GM12878 (cell line): ENCODE measurements around the gene SLC35C1. TPM values are rescaled to one million over a fixed set of nuclear protein-coding genes. Genes with fewer than 3 reads are reported as not detected.

Experiments
- ATAC-seq: fragments of 200-7000 bp; cut with Tn5 transposase; 3 replicates; pipeline ENCODE4 v1.9.1; 2020; ENCODE audit warnings: mild to moderate bottlenecking, moderate library complexity
- Bru-seq: library from RNA; stranded (reverse); fragments of 400-500 nt; gene quantifications from one replicate; lab custom pipeline; 2021; lab: Mats Ljungman, UMichigan
- BruChase-seq, 2 experiments: library from RNA; stranded (reverse); fragments of 400-500 nt; gene quantifications; one replicate each; lab custom pipeline; 2021; lab: Mats Ljungman, UMichigan
- BruUV-seq: library from RNA; stranded (reverse); fragments of 400-500 nt; replicated peaks from 2 replicates; lab custom pipeline; 2021; lab: Mats Ljungman, UMichigan
- CTCF ChIA-PET: fragments of 300-600 bp; sonication (Branson Sonifier 250); formaldehyde crosslinking; extraction: SDS; loops from one replicate; lab custom pipeline; 2021; ENCODE audit warnings: inconsistent platforms; lab: Yijun Ruan, JAX
- POLR2A ChIA-PET: fragments of 350-600 bp; formaldehyde crosslinking; extraction: SDS; loops from one replicate; lab custom pipeline; 2021; ENCODE audit warnings: inconsistent platforms; lab: Charles Lee
- RAD21 ChIA-PET: fragments of 300-600 bp; sonication (Branson Sonifier 250); formaldehyde crosslinking; loops from one replicate; lab custom pipeline; 2023; ENCODE audit warnings: antibody characterized with exemption; ENCODE audit not compliant: unreplicated experiment; lab: Charles Lee
- SMC1A ChIA-PET: fragments of 300-600 bp; sonication (Branson Sonifier 250); formaldehyde crosslinking; loops from one replicate; lab custom pipeline; 2023; ENCODE audit not compliant: unreplicated experiment, uncharacterized antibody; lab: Charles Lee
- DNase-seq: peaks from one replicate; pipeline ENCODE4 v3.0.0-alpha.2; 2011; ENCODE audit warnings: low read depth, low spot score
- FAIRE-seq: peaks from 3 replicates; lab custom pipeline; 2011; peaks lifted over from hg19 to GRCh38; lab: Jason Lieb, UNC
- H2AFZ ChIP-seq: 2 replicates; pipeline ENCODE4 v1.6.0; 2011; ENCODE audit warnings: low read depth, low read length, control low read depth; ENCODE audit not compliant: control insufficient read depth
- H3K27ac ChIP-seq: 2 replicates; pipeline ENCODE4 v1.5.1; 2011; ENCODE audit warnings: control low read depth; ENCODE audit not compliant: control insufficient read depth, insufficient read depth
- H3K27me3 ChIP-seq, 2 experiments: replicated peaks in 1 of 2; 2 replicates each; pipeline versions ENCODE4 v1.6.0 to v1.6.1; 2011; ENCODE audit warnings: low read length in 1 of 2; ENCODE audit not compliant: control insufficient read depth in 2 of 2, insufficient read depth in 2 of 2
- H3K36me3 ChIP-seq, 2 experiments: 2 replicates each; pipeline ENCODE4 v1.5.1; 2011; ENCODE audit warnings: low read length in 1 of 2; ENCODE audit not compliant: control insufficient read depth in 2 of 2, insufficient read depth in 2 of 2
- H3K4me1 ChIP-seq: 2 replicates; pipeline ENCODE4 v1.6.1; 2011; ENCODE audit warnings: mild to moderate bottlenecking, low read length, moderate library complexity, mixed read lengths; ENCODE audit not compliant: control insufficient read depth, insufficient read depth
- H3K4me2 ChIP-seq: 2 replicates; pipeline ENCODE4 v1.6.0; 2011; ENCODE audit warnings: control low read depth; ENCODE audit not compliant: control insufficient read depth, insufficient read depth
- H3K4me3 ChIP-seq: fragments of 200-600 bp; sonication (generic); 2 replicates; pipeline ENCODE4 v1.5.1; 2016
- H3K79me2 ChIP-seq: 2 replicates; pipeline ENCODE4 v1.6.0; 2011; ENCODE audit warnings: low read length; ENCODE audit not compliant: control insufficient read depth, insufficient read depth
- H3K9ac ChIP-seq: 2 replicates; pipeline ENCODE4 v1.8.0; 2011; ENCODE audit warnings: low read length, control low read depth, mixed read lengths; ENCODE audit not compliant: control insufficient read depth, insufficient read depth
- H3K9me3 ChIP-seq: replicated peaks from 3 replicates; pipeline ENCODE4 v1.5.1; 2011; ENCODE audit warnings: mild to moderate bottlenecking, low read length; ENCODE audit not compliant: control insufficient read depth, insufficient read depth
- H4K20me1 ChIP-seq: 2 replicates; pipeline ENCODE4 v1.6.0; 2011; ENCODE audit not compliant: control insufficient read depth, insufficient read depth
- BHLHE40 ChIP-seq, 2 experiments: fragments of 450-650 bp in 1 of 2; IDR thresholded peaks; 2 replicates each; pipeline ENCODE4 v1.6.1; 2011 to 2017; ENCODE audit warnings: low read depth in 2 of 2, borderline replicate concordance in 1 of 2, improper control_type of control experiment in 1 of 2, low read length in 1 of 2, mild to moderate bottlenecking in 1 of 2
- CTCF ChIP-seq, 3 experiments: IDR thresholded peaks in 2 of 3; conservative IDR thresholded peaks in 1 of 3; 2 replicates each; pipeline ENCODE4 v1.5.1; 2011; ENCODE audit warnings: low read depth in 3 of 3, low read length in 3 of 3, mild to moderate bottlenecking in 3 of 3, control low read depth in 2 of 3, moderate library complexity in 2 of 3, inconsistent platforms in 1 of 3, mixed read lengths in 1 of 3; ENCODE audit not compliant: control insufficient read depth in 2 of 3, insufficient read depth in 1 of 3; ENCODE audit errors: extremely low read depth in 1 of 3
- E4F1 ChIP-seq: fragments of 450-650 bp; IDR thresholded peaks from 2 replicates; pipeline ENCODE4 v1.6.1; 2018; ENCODE audit warnings: borderline replicate concordance, mild to moderate bottlenecking; ENCODE audit not compliant: partially characterized antibody
- PKNOX1 ChIP-seq: fragments of 450-650 bp; IDR thresholded peaks from 2 replicates; pipeline ENCODE4 v1.6.1; 2016; ENCODE audit warnings: mild to moderate bottlenecking
- POLR2AphosphoS5 ChIP-seq: IDR thresholded peaks from 2 replicates; pipeline ENCODE4 v1.6.1; 2011; ENCODE audit warnings: mild to moderate bottlenecking, low read length, inconsistent platforms
- SP1 ChIP-seq: IDR thresholded peaks from one replicate; pipeline ENCODE4 v1.6.1; 2011; ENCODE audit warnings: low read depth, low read length
- SRF ChIP-seq, 2 experiments: IDR thresholded peaks; 2 replicates each; pipeline ENCODE4 v1.6.1; 2011; ENCODE audit warnings: low read depth in 2 of 2, low read length in 2 of 2, mild to moderate bottlenecking in 1 of 2, moderate library complexity in 1 of 2
- TCF12 ChIP-seq: IDR thresholded peaks from 2 replicates; pipeline ENCODE4 v1.6.1; 2011; ENCODE audit warnings: low read depth, mild to moderate bottlenecking, low read length
- USF1 ChIP-seq: IDR thresholded peaks from 2 replicates; pipeline ENCODE4 v1.6.1; 2011; ENCODE audit warnings: borderline replicate concordance, low read depth, mild to moderate bottlenecking, moderate library complexity, mixed read lengths, low read length; ENCODE audit not compliant: insufficient read depth; ENCODE audit errors: extremely low read length
- YY1 ChIP-seq: IDR thresholded peaks from 2 replicates; pipeline ENCODE4 v1.6.1; 2011; ENCODE audit warnings: low read depth, mild to moderate bottlenecking, low read length
- WGBS: methylation state at CpG from one replicate; pipeline ENCODE4 v1.1.6; 2016; ENCODE audit warnings: low lambda C conversion rate; ENCODE audit not compliant: insufficient replicate concordance, insufficient coverage; ENCODE audit errors: missing lambda C conversion rate; 5-methylcytosine and 5-hydroxymethylcytosine counted together
- in situ Hi-C: fragments of 300-500 bp; cut with MboI; formaldehyde crosslinking; loops from 9 replicates; pipeline ENCODE4 v1.14.3; 2018; ENCODE audit warnings: mixed read lengths
- intact Hi-C: fragments of 100-400 bp; cut with micrococcal nuclease; formaldehyde crosslinking; loops from one replicate; pipeline ENCODE4 v1.14.2; 2022; ENCODE audit not compliant: unreplicated experiment
- long read RNA-seq, 2 experiments: library from polyadenylated mRNA; unstranded; transcript quantifications; one replicate each; pipeline ENCODE4 v2.0.0, GENCODE V29; 2019 to 2020
- polyA minus RNA-seq, 3 experiments: library from RNA; depleted of rRNA, polyadenylated mRNA; stranded (reverse); fragments of >200 nt; gene quantifications; 2 replicates each; pipeline ENCODE4 v1.2.3, GENCODE V29; 2011
- polyA plus RNA-seq, 11 experiments: library from polyadenylated mRNA; depleted of rRNA in 4 of 11; unstranded in 6 of 11; stranded (reverse) in 5 of 11; fragments of >200 nt; fragmentation: Nextera tagmentation in 4 of 11; fragmentation: Illumina TruSeq in 1 of 11; extraction: Ambion mirVana in 4 of 11; extraction: Trizol in 1 of 11; gene quantifications; 1 replicate in 1 of 11; 2 replicates in 10 of 11; pipeline versions ENCODE4 v1.2.1 to v1.2.3, GENCODE V29; 2011 to 2016; ENCODE audit warnings: inconsistent platforms in 2 of 11, missing spikeins in 2 of 11, low read depth in 1 of 11
- total RNA-seq, 4 experiments: library from RNA; depleted of rRNA in 3 of 4; stranded (reverse); fragments of >200 nt in 3 of 4; fragmentation: Illumina TruSeq in 1 of 4; extraction: Trizol in 1 of 4; gene quantifications; 2 replicates each; pipeline versions ENCODE4 v1.2.1 to v1.2.3, GENCODE V29; 2013 to 2021

Gene SLC35C1
- 8.5 and 9.0 TPM in 2 replicates for total RNA-seq (2013; cell fraction: nucleolus; rRNA removed)
- total RNA-seq (2014; rRNA removed) (2.6 and 4.2 TPM in 2 replicates), total RNA-seq (2014; rRNA removed; fragmentation: Illumina TruSeq; extraction: Trizol) (1.3 TPM in 2 replicates), total RNA-seq (2021) (8.9 and 9.7 TPM in 2 replicates), polyA plus RNA-seq (2011; rRNA removed) (0.39 and 0.96 TPM in 2 replicates), polyA plus RNA-seq (2014; fragmentation: Illumina TruSeq; extraction: Trizol) (2.4 and 4.3 TPM in 2 replicates), polyA plus RNA-seq (2014; fragmentation: Nextera tagmentation; extraction: Ambion mirVana) (under 1 TPM; 0.55 to 0.95 TPM), polyA plus RNA-seq (2014; rRNA removed) (5.0 and 6.5 TPM in 2 replicates), polyA plus RNA-seq (2016; fragmentation: Nextera tagmentation; extraction: Ambion mirVana) (1 to 10 TPM; 6.0 to 6.9 TPM), polyA minus RNA-seq (2011; rRNA and poly(A)+ RNA removed) (4.3 and 10.5 TPM in 2 replicates), Bru-seq, nascent RNA (percentile 63 among the genes with signal in this experiment), BruChase-seq, experiment 1, labeled RNA remaining after a 6-hour chase (percentile 58 among the genes with signal in this experiment), BruChase-seq, experiment 2, labeled RNA remaining after a 2-hour chase (percentile 64 among the genes with signal in this experiment)
- polyA plus RNA-seq (2011; ENCODE audit: low read depth): 2.6 TPM
- 2.7 and 4.1 TPM in 2 replicates for polyA plus RNA-seq (2011; cell fraction: cytosol; rRNA removed)
- 4.0 and 4.5 TPM in 2 replicates for polyA plus RNA-seq (2011; cell fraction: nucleus; rRNA removed)
- 5.3 and 5.4 TPM in 2 replicates for polyA plus RNA-seq (2012)
- 6.2 and 6.5 TPM in 2 replicates for polyA minus RNA-seq (2011; cell fraction: cytosol; rRNA and poly(A)+ RNA removed)
- polyA minus RNA-seq (2011; cell fraction: nucleus; rRNA and poly(A)+ RNA removed): 3.6 and 6.5 TPM in 2 replicates
- long read RNA-seq, experiment 1, full-length matches to known transcripts: 7 of 8 reads
- long read RNA-seq, experiment 1, partial matches to known transcripts: 1 of 8 reads
- long read RNA-seq, experiment 1, other reads (novel, unspliced or antisense): 0 of 8 reads
- long read RNA-seq, experiment 2, full-length matches to known transcripts: 1 of 4 reads
- long read RNA-seq, experiment 2, partial matches to known transcripts: 0 of 4 reads
- long read RNA-seq, experiment 2, other reads (novel, unspliced or antisense): 3 of 4 reads

- Histone ChIP-seq H3K27me3 (no peaks in the 10 kb centered on the region), H3K79me2 (peaks cover 25% of the 10 kb centered on the region), H3K36me3 (no peaks in the 10 kb centered on the region), H3K4me3 (peak within 1 kb of the TSS; percentile 100), H3K9ac (peak within 1 kb of the TSS; percentile 70), H3K27ac (peak within 1 kb of the TSS; percentile 47), H3K4me2 (peak within 1 kb of the TSS; percentile 99), H4K20me1 (no peaks in the 10 kb centered on the region), H3K4me1 (peaks cover 23% of the 10 kb centered on the region), H3K9me3 (no peaks in the 10 kb centered on the region), H2AFZ (peak within 1 kb of the TSS; percentile 92)
- FAIRE-seq (peak; percentile 56), ATAC-seq (peak; percentile 97), DNase-seq (peak; percentile 63)
- no TSS peak for BruUV-seq
- ChIA-PET RAD21 (interaction anchor here (1.2 to 4.1 kb wide), 4 partner anchors 33 to 113 kb away, joined by 3 to 23 read pairs (median 8); partner anchors contain the start of genes CRY2 and PEX16), POLR2A (interaction anchor here (0.5 to 4.2 kb wide), 8 partner anchors 12 to 506 kb away, joined by 3 to 27 read pairs (median 4); partner anchors contain the start of gene CRY2), SMC1A (interaction anchor here (1.0 to 2.2 kb wide), 2 partner anchors 38 to 47 kb away, joined by 3 to 9 read pairs; no protein-coding TSS in a partner anchor), CTCF (interaction anchor here (0.5 to 2.3 kb wide), 4 partner anchors 12 to 1939 kb away, joined by 4 to 12 read pairs (median 6); no protein-coding TSS in a partner anchor)
- 1% methylated on average over 36 of the region's 49 CpGs for WGBS
- intact Hi-C loops (loop anchor here (2.0 kb wide), 1 partner anchor 38 kb away; no protein-coding TSS in a partner anchor), in situ Hi-C loops (no loop called here)
- TF ChIP-seq E4F1 (peak; percentile 51), POLR2AphosphoS5 (peak; percentile 74; the same call in 1 of the 2 replicates), CTCF (IDR thresholded peaks at IDR 0.05 in 2 of 3, conservative IDR thresholded peaks at IDR 0.05 in 1 of 3; ENCODE audit: control insufficient read depth in 2 of 3, extremely low read depth in 1 of 3, insufficient read depth in 1 of 3, low read depth in 3 of 3, low read length in 3 of 3) (peak in 2 of 3 experiments; percentile 21 to 31; a peak in 3 of 6 replicates), SRF (IDR thresholded peaks at IDR 0.05; ENCODE audit: low read depth in 2 of 2, low read length in 2 of 2) (peak; percentile 88 to 94), PKNOX1 (peak; percentile 47; the same call in 1 of the 2 replicates), USF1 (peak; percentile 75), TCF12 (0 out of 2 replicates have a peak, but pooled peaks have one; percentile 31), BHLHE40 (IDR thresholded peaks at IDR 0.05; ENCODE audit: borderline replicate concordance in 1 of 2, low read depth in 2 of 2, low read length in 1 of 2) (peak; percentile 47 to 67; a peak in 1 of 4 replicates), YY1 (peak; percentile 47; the same call in 1 of the 2 replicates), SP1 (peak; percentile 90)
Measured at GRCh38 chr11:45804761-45805304, at the start of gene SLC35C1. SLC35C1 (plus strand) TSS chr11:45805149; CDS start chr11:45805802, 653 bp downstream.
